ENCODE measurements around the gene FAM111B. TPM values are rescaled to one million over a fixed set of nuclear protein-coding genes. Genes with fewer than 3 reads are reported as not detected.

FAM111B gene
- polyA plus RNA-seq, 1 of the 3 experiments (the other 2 are of a cell fraction): 0.94 TPM

DNA sequence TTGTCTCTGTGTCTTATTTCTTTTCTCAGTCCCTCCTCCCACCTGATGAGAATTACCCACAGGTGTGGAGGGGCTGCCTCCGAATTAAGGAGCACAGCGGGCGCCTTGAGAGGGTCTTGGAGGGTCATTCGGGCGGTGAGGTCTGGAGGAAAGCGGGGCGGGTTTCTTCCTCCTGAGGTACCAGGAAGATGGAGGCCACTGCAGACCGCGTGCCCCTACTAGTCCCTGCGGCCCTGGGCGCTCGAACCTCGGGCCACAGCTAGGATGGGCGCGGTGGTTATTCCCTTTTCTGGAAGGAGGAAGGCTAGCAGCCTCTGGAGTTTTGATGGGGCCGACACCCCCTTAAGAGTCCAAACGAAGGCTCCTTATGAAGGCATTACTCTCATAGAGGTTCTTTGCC lies 30.2 kb downstream of the FAM111B start:
- DNase-seq: no peak
- WGBS (ENCODE audit: low lambda C conversion rate): 93% methylated on average over 12 of the region's 17 CpGs
- ChIA-PET POLR2A (no interaction called here), CTCF (interaction anchor here (0.7 to 2.3 kb wide), 3 partner anchors 10 to 34 kb away, joined by 3 to 8 read pairs (median 3); no protein-coding TSS in a partner anchor)
- Histone ChIP-seq H3K9me2 (no peaks in the 10 kb centered on the region), H3K9me3 (no peaks in the 10 kb centered on the region), H3F3A (replicated peaks; ENCODE audit: insufficient read depth) (peaks cover 9% of the 10 kb centered on the region), H3K27ac (ENCODE audit: low read depth in 2 of 2, low read length in 1 of 2) (no peak overlapping the region), H3K4me2 (no peak overlapping the region), H3K27me3 (ENCODE audit: insufficient read depth) (no peaks in the 10 kb centered on the region), H3K36me3 (replicated peaks in 1 of 2; ENCODE audit: control insufficient read depth in 1 of 2, insufficient read depth in 2 of 2, low read length in 1 of 2) (peaks cover 0 to 21% of the 10 kb centered on the region in 2 experiments), H4K20me1 (ENCODE audit: insufficient read depth) (no peaks in the 10 kb centered on the region), H3K4me3 (ENCODE audit: low read depth in 2 of 2, low read length in 1 of 2) (no peak overlapping the region), H2AFZ (ENCODE audit: low read depth) (no peak overlapping the region), H3K79me2 (ENCODE audit: insufficient read depth) (no peaks in the 10 kb centered on the region; the same call in 1 of the 2 replicates), H3K9ac (no peak overlapping the region), H3K4me1 (ENCODE audit: control insufficient read depth in 1 of 2, insufficient read depth in 2 of 2, low read depth in 1 of 2, low read length in 1 of 2) (peaks cover 0 to 3% of the 10 kb centered on the region in 2 experiments; a peak in 2 of 4 replicates)
- no peak for TF ChIP-seq JUND (IDR thresholded peaks at IDR 0.05)
- no peak for TF ChIP-seq ELF1 (IDR thresholded peaks at IDR 0.05)
- TF ChIP-seq SIN3A (IDR thresholded peaks at IDR 0.05; ENCODE audit: borderline replicate concordance, low read depth, low read length): no peak
- TF ChIP-seq EZH2phosphoT487 (IDR thresholded peaks at IDR 0.05; ENCODE audit: borderline replicate concordance, low read depth): no peak
- TF ChIP-seq, protein P1, sequence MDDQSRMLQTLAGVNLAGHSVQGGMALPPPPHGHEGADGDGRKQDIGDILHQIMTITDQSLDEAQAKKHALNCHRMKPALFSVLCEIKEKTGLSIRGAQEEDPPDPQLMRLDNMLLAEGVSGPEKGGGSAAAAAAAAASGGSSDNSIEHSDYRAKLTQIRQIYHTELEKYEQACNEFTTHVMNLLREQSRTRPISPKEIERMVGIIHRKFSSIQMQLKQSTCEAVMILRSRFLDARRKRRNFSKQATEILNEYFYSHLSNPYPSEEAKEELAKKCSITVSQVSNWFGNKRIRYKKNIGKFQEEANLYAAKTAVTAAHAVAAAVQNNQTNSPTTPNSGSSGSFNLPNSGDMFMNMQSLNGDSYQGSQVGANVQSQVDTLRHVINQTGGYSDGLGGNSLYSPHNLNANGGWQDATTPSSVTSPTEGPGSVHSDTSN (IDR thresholded peaks at IDR 0.05): no peak
- no peak for TF ChIP-seq YY1 (IDR thresholded peaks at IDR 0.05; ENCODE audit: low read depth)
- no peak for TF ChIP-seq FOXM1 (IDR thresholded peaks at IDR 0.05; ENCODE audit: low read depth)
- no peak for TF ChIP-seq SMC3 (IDR thresholded peaks at IDR 0.05; ENCODE audit: low read depth, low read length)
- no peak for TF ChIP-seq MXI1 (IDR thresholded peaks at IDR 0.05; ENCODE audit: low read depth, low read length)
- TF ChIP-seq, protein P2, sequence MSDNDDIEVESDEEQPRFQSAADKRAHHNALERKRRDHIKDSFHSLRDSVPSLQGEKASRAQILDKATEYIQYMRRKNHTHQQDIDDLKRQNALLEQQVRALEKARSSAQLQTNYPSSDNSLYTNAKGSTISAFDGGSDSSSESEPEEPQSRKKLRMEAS (IDR thresholded peaks at IDR 0.05; ENCODE audit: low read depth): no peak
- TF ChIP-seq NFIC (IDR thresholded peaks at IDR 0.05; ENCODE audit: borderline replicate concordance): no peak
- TF ChIP-seq, protein P3, sequence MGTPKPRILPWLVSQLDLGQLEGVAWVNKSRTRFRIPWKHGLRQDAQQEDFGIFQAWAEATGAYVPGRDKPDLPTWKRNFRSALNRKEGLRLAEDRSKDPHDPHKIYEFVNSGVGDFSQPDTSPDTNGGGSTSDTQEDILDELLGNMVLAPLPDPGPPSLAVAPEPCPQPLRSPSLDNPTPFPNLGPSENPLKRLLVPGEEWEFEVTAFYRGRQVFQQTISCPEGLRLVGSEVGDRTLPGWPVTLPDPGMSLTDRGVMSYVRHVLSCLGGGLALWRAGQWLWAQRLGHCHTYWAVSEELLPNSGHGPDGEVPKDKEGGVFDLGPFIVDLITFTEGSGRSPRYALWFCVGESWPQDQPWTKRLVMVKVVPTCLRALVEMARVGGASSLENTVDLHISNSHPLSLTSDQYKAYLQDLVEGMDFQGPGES (IDR thresholded peaks at IDR 0.05; ENCODE audit: low read depth, low read length): no peak
- TF ChIP-seq TCF12 (IDR thresholded peaks at IDR 0.05): no peak
- no peak for TF ChIP-seq GATA2 (CRISPR knock-in tag; IDR thresholded peaks at IDR 0.05)
- TF ChIP-seq, protein P4, sequence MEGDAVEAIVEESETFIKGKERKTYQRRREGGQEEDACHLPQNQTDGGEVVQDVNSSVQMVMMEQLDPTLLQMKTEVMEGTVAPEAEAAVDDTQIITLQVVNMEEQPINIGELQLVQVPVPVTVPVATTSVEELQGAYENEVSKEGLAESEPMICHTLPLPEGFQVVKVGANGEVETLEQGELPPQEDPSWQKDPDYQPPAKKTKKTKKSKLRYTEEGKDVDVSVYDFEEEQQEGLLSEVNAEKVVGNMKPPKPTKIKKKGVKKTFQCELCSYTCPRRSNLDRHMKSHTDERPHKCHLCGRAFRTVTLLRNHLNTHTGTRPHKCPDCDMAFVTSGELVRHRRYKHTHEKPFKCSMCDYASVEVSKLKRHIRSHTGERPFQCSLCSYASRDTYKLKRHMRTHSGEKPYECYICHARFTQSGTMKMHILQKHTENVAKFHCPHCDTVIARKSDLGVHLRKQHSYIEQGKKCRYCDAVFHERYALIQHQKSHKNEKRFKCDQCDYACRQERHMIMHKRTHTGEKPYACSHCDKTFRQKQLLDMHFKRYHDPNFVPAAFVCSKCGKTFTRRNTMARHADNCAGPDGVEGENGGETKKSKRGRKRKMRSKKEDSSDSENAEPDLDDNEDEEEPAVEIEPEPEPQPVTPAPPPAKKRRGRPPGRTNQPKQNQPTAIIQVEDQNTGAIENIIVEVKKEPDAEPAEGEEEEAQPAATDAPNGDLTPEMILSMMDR (IDR thresholded peaks at IDR 0.05): no peak
- TF ChIP-seq TEAD4 (IDR thresholded peaks at IDR 0.05; ENCODE audit: borderline replicate concordance, insufficient read depth): no peak
